Glutamatergic neuron (in vitro differentiated cells): ENCODE results near the gene ABCA1. TPM values are rescaled to one million over a fixed set of nuclear protein-coding genes. Genes with fewer than 3 reads are reported as not detected.

Experiments
- DNase-seq: peaks from one replicate; pipeline ENCODE4 v3.0.0; 2022
- H3K27ac Mint-ChIP-seq: one replicate; pipeline ENCODE4 v1.8.0; 2020; ENCODE audit warnings: mild to moderate bottlenecking, mixed read lengths, inconsistent platforms; ENCODE audit not compliant: unreplicated experiment
- H3K27me3 Mint-ChIP-seq: one replicate; pipeline ENCODE4 v1.8.0; 2020; ENCODE audit warnings: mild to moderate bottlenecking, moderate library complexity, mixed read lengths, inconsistent platforms; ENCODE audit not compliant: unreplicated experiment
- H3K36me3 Mint-ChIP-seq: one replicate; pipeline ENCODE4 v1.8.0; 2020; ENCODE audit warnings: mild to moderate bottlenecking, mixed read lengths, inconsistent platforms; ENCODE audit not compliant: unreplicated experiment
- H3K4me1 Mint-ChIP-seq: one replicate; pipeline ENCODE4 v1.8.0; 2020; ENCODE audit warnings: mild to moderate bottlenecking, low read depth, mixed read lengths, inconsistent platforms; ENCODE audit not compliant: unreplicated experiment
- H3K4me3 Mint-ChIP-seq: one replicate; pipeline ENCODE4 v1.8.0; 2020; ENCODE audit warnings: mild to moderate bottlenecking, mixed read lengths, inconsistent platforms; ENCODE audit not compliant: unreplicated experiment
- H3K9me3 Mint-ChIP-seq: one replicate; pipeline ENCODE4 v1.8.0; 2020; ENCODE audit warnings: mild to moderate bottlenecking, moderate library complexity, mixed read lengths, inconsistent platforms; ENCODE audit not compliant: unreplicated experiment
- CTCF ChIP-seq: fragments of 200-600 bp; sonication (generic); IDR thresholded peaks from one replicate; pipeline ENCODE4 v1.5.0; 2021; ENCODE audit not compliant: partially characterized antibody, unreplicated experiment
- total RNA-seq: library from RNA; stranded (reverse); fragmentation: NEBNext Ultra II Directional; extraction: Animal tissue kit (Norgen Biotek cat#: 25700); gene quantifications from one replicate; pipeline ENCODE4 v1.2.1, GENCODE V29; 2021; ENCODE audit not compliant: unreplicated experiment

Gene ABCA1
- total RNA-seq, 1 donor from 2014 or later: 146 TPM

GRCh38 chr9:104748359-104749031 is 179.5 kb downstream of the ABCA1 start:
- Mint-ChIP-seq H3K27me3 (peaks cover 6% of the 10 kb centered on the region), H3K27ac (peak overlapping the region; percentile 56), H3K36me3 (no peaks in the 10 kb centered on the region), H3K4me1 (peaks cover 18% of the 10 kb centered on the region), H3K9me3 (peaks cover 8% of the 10 kb centered on the region), H3K4me3 (peak overlapping the region; percentile 100)
- TF ChIP-seq CTCF: no peak
- DNase-seq: no peak

- no peaks in the 10 kb centered on the region for H3K36me3 Mint-ChIP-seq
- peaks cover 6% of the 10 kb centered on the region for H3K27me3 Mint-ChIP-seq
- peak within 1 kb of the TSS; percentile 98 for H3K27ac Mint-ChIP-seq
- no peak for TF ChIP-seq CTCF
- peaks cover 15% of the 10 kb centered on the region for H3K4me1 Mint-ChIP-seq
- DNase-seq: peak; percentile 87
- H3K4me3 Mint-ChIP-seq: peak within 1 kb of the TSS; percentile 100
- peaks cover 8% of the 10 kb centered on the region for H3K9me3 Mint-ChIP-seq
These were observed 180.2 kb downstream of the ABCA1 start, which contains the start of gene NIPSNAP3A for GRCh38 chr9:104747565-104748358. TSS of gene NIPSNAP3A (plus strand) at chr9:104747683. CDS start at chr9:104747793, 110 bp downstream.

- Mint-ChIP-seq H3K9me3 (peaks cover 8% of the 10 kb centered on the region), H3K4me1 (peaks cover 9% of the 10 kb centered on the region), H3K27me3 (peaks cover 6% of the 10 kb centered on the region), H3K36me3 (no peaks in the 10 kb centered on the region), H3K4me3 (peak overlapping the region; percentile 100), H3K27ac (peak overlapping the region; percentile 98)
- TF ChIP-seq CTCF: no peak
- DNase-seq: no peak
These were observed 180.8 kb downstream of the ABCA1 start for GRCh38 chr9:104747245-104747564.

GRCh38 chr9:104746798-104747197 is 181.2 kb downstream of the ABCA1 start:
- H3K36me3 Mint-ChIP-seq: no peaks in the 10 kb centered on the region
- H3K4me3 Mint-ChIP-seq: peak overlapping the region; percentile 100
- peaks cover 8% of the 10 kb centered on the region for H3K9me3 Mint-ChIP-seq
- H3K27ac Mint-ChIP-seq: peak overlapping the region; percentile 98
- H3K27me3 Mint-ChIP-seq: peaks cover 6% of the 10 kb centered on the region
- DNase-seq: no peak
- H3K4me1 Mint-ChIP-seq: peaks cover 6% of the 10 kb centered on the region
- no peak for TF ChIP-seq CTCF

- peaks cover 6% of the 10 kb centered on the region for H3K4me1 Mint-ChIP-seq
- no peak for DNase-seq
- peaks cover 8% of the 10 kb centered on the region for H3K9me3 Mint-ChIP-seq
- H3K27me3 Mint-ChIP-seq: peaks cover 6% of the 10 kb centered on the region
- no peak overlapping the region for H3K27ac Mint-ChIP-seq
- TF ChIP-seq CTCF: no peak
- no peaks in the 10 kb centered on the region for H3K36me3 Mint-ChIP-seq
- no peak overlapping the region for H3K4me3 Mint-ChIP-seq
These were observed 181.7 kb downstream of the ABCA1 start for GRCh38 chr9:104746285-104746684.
